HG02943 (cell line): ENCODE measurements around the gene ASAP2.

ENCODE experiments used
- ATAC-seq: cut with Tn5 transposase; IDR thresholded peaks from one replicate; pipeline ENCODE4 v1.9.1; 2021; ENCODE audit warnings: mild to moderate bottlenecking, low read depth, moderate library complexity; ENCODE audit not compliant: unreplicated experiment

The ASAP2 gene

GRCh38 chr2:9366026-9366425 is 159.4 kb downstream of the ASAP2 start:
- ATAC-seq, result no peak

- no peak for ATAC-seq
These were observed 164.1 kb downstream of the ASAP2 start for GRCh38 chr2:9370746-9371145.

- no peak for ATAC-seq
These were observed 166.4 kb downstream of the ASAP2 start for GRCh38 chr2:9373047-9373446.

- ATAC-seq, result no peak
These were observed 166.9 kb downstream of the ASAP2 start for GRCh38 chr2:9373476-9373875.

GRCh38 chr2:9374071-9374730 is 167.6 kb downstream of the ASAP2 start:
- no peak for ATAC-seq

GRCh38 chr2:9375857-9376428 is 169.3 kb downstream of the ASAP2 start:
- no peak for ATAC-seq

GRCh38 chr2:9377461-9378097 is 171.0 kb downstream of the ASAP2 start:
- no peak for ATAC-seq

- no peak for ATAC-seq
These were observed 172.1 kb downstream of the ASAP2 start for GRCh38 chr2:9378433-9379390.

- ATAC-seq, result no peak
These were observed 172.8 kb downstream of the ASAP2 start for GRCh38 chr2:9379391-9379755.

- ATAC-seq, result no peak
These were observed 174.4 kb downstream of the ASAP2 start for GRCh38 chr2:9380702-9381628.

- no peak for ATAC-seq
These were observed 176.1 kb downstream of the ASAP2 start for GRCh38 chr2:9382604-9383235.

GRCh38 chr2:9384521-9384920 is 177.9 kb downstream of the ASAP2 start:
- no peak for ATAC-seq

- ATAC-seq, result no peak
These were observed 179.2 kb downstream of the ASAP2 start for GRCh38 chr2:9385841-9386240.

GRCh38 chr2:9388199-9388681 is 181.6 kb downstream of the ASAP2 start:
- no peak for ATAC-seq

GRCh38 chr2:9388950-9389911 is 182.6 kb downstream of the ASAP2 start:
- ATAC-seq, result no peak

- ATAC-seq, result no peak
These were observed 183.7 kb downstream of the ASAP2 start for GRCh38 chr2:9390151-9390850.

- ATAC-seq, result no peak
These were observed 184.4 kb downstream of the ASAP2 start for GRCh38 chr2:9390991-9391390.
